GM12891 (cell line): ENCODE measurements around the gene MICB.

Experiments
- DNase-seq: peaks from one replicate; pipeline ENCODE4 v3.0.0; 2011; ENCODE audit warnings: low spot score; ENCODE audit not compliant: insufficient read length
- FAIRE-seq: peaks from 2 replicates; lab custom pipeline; 2011; peaks lifted over from hg19 to GRCh38; lab: Jason Lieb, UNC
- PAX5 ChIP-seq: IDR thresholded peaks from 2 replicates; pipeline ENCODE4 v1.6.1; 2011; ENCODE audit warnings: low read length, moderate library complexity, mild to moderate bottlenecking; ENCODE audit not compliant: insufficient read depth, severe bottlenecking
- POLR2A ChIP-seq: IDR thresholded peaks from 2 replicates; pipeline ENCODE4 v1.6.1; 2011; ENCODE audit warnings: low read depth, low read length, control low read depth
- POLR2AphosphoS5 ChIP-seq: IDR thresholded peaks from 2 replicates; pipeline ENCODE4 v1.6.1; 2011; ENCODE audit warnings: low read depth, low read length, control low read depth
- POU2F2 ChIP-seq: IDR thresholded peaks from 2 replicates; pipeline ENCODE4 v1.6.1; 2011; ENCODE audit warnings: low read depth, mild to moderate bottlenecking, control low read depth, low read length, moderate library complexity
- SPI1 ChIP-seq: IDR thresholded peaks from 2 replicates; pipeline ENCODE4 v1.6.1; 2011; ENCODE audit warnings: low read depth, low read length, control low read depth
- TAF1 ChIP-seq: IDR thresholded peaks from 2 replicates; pipeline ENCODE4 v1.6.1; 2011; ENCODE audit warnings: low read depth, low read length, control low read depth

Gene MICB

GRCh38 chr6:31534521-31535040 lies 36.6 kb downstream of the MICB start:
- DNase-seq (no peak), FAIRE-seq (no peak)
- TF ChIP-seq PAX5 = no peak
- no peak for TF ChIP-seq TAF1
- TF ChIP-seq POU2F2 = no peak
- no peak for TF ChIP-seq POLR2AphosphoS5
- no peak for TF ChIP-seq POLR2A
- TF ChIP-seq SPI1 = no peak

DNA sequence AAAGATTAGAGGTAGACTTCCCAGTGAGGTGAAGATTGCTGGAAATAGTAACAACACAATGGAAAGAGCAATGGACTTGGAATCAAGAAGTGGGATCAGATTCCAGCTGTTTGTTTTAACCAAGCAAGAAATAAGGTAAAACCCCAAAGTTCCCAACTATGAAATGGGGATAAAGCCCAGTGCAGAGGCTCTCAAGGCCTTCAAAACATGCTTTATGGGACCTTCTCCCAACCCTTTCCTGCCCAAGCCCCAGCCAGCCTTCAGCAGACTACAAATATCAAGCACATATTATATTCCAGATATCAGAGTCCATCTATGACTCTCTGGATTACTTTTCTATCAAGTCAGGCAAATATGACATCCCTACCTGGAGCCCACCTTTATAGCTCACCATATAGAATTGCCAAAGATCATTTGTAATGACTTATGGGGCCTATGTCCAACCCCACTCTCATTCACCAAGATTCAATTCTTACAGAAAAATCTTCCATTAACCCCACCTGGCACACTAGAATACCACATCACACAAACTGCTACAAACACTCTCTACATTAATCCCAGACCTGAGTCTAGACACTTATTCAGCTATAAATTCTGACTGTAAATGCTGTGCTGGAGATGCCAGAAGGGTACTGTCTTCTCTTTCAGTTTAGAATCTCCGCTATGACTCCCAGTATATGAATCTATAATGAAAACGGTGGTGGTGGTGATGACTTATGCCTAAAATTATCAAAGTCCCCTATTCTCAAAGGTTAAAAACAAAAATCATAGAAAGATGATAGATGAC lies 37.8 kb downstream of the MICB start:
- no peak for FAIRE-seq
- no peak; the same call in 1 of the 2 replicates for TF ChIP-seq POLR2A
- TF ChIP-seq POU2F2 = no peak
- no peak for TF ChIP-seq POLR2AphosphoS5
- no peak for TF ChIP-seq SPI1
- TF ChIP-seq PAX5 = no peak
- TF ChIP-seq TAF1 = no peak
- DNase-seq = no peak

DNA sequence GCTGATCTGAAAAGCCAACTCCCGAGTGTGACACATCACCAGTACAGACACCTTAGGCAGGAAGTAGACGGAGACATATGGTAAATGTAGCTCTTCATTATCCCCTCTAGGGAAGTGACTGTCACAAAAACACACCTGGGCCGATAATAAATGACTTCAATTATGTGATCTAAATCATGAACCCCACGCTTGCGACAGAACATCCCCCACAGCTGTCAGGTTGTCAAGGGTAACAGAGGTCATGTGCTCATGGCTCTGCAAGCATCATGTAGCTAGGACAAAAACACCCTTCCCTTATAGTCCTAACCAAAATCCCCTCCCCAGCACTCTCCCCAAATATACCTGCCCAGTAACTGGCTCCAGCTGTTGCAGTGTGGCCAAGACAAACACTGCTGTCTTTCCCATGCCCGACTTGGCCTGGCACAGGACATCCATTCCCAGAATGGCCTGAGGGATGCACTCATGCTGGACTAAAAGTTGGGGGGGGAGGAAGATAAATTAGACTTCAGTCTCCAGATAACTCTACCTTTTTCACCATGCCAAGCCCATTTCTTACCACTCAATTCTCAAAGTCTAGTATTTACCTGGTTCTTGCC lies 41.0 kb downstream of the MICB start:
- FAIRE-seq (no peak), DNase-seq (no peak)
- no peak for TF ChIP-seq SPI1
- TF ChIP-seq POLR2AphosphoS5 = no peak
- TF ChIP-seq TAF1 = no peak
- TF ChIP-seq POU2F2 = no peak; the same call in 1 of the 2 replicates
- no peak for TF ChIP-seq PAX5
- no peak for TF ChIP-seq POLR2A

- FAIRE-seq = no peak
- TF ChIP-seq POU2F2 (no peak), SPI1 (no peak), PAX5 (no peak), POLR2AphosphoS5 (no peak), TAF1 (no peak), POLR2A (no peak)
- no peak for DNase-seq
These were observed 42.7 kb downstream of the MICB start for GRCh38 chr6:31540640-31541039.

GRCh38 chr6:31541059-31541657 lies 43.2 kb downstream of the MICB start:
- FAIRE-seq (no peak), DNase-seq (no peak)
- TF ChIP-seq TAF1 (no peak), POU2F2 (no peak), SPI1 (no peak), PAX5 (no peak), POLR2AphosphoS5 (no peak), POLR2A (no peak)

- FAIRE-seq = peak; percentile 91
- peak; percentile 76 for DNase-seq
- TF ChIP-seq SPI1 = peak; percentile 45; the same call in 1 of the 2 replicates
- peak; percentile 97 for TF ChIP-seq POLR2AphosphoS5
- TF ChIP-seq POLR2A = peak; percentile 97
- peak; percentile 79 for TF ChIP-seq POU2F2
- peak; percentile 100 for TF ChIP-seq TAF1
- TF ChIP-seq PAX5 = no peak
These were observed 43.9 kb downstream of the MICB start, which contains the start of gene DDX39B for GRCh38 chr6:31541658-31542521. Gene DDX39B (minus strand): TSS chr6:31542003. CDS start chr6:31540532, 1,471 bp downstream.

DNA sequence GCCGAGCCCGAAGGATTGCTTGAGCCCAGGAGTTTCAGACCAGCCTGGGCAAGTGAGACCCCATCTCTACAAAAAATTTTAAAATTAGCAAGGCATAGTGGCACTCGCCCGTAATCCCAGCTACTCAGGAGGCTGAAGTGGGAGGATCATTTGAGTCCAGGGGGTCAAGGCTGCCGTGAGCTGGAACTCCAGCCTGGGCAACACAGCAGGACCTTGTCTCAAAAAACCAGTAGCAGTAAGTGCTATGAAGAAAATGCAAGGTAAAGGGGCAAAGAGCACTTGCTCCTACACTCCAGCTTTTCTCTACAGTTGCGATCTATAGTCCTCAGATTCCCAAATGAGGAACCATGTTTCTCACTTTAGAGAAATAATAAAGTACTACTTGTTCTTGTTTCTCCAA lies 45.7 kb downstream of the MICB start:
- no peak for FAIRE-seq
- TF ChIP-seq TAF1 (no peak), POLR2AphosphoS5 (no peak), SPI1 (no peak), PAX5 (no peak), POU2F2 (no peak), POLR2A (no peak)
- no peak for DNase-seq

DNA sequence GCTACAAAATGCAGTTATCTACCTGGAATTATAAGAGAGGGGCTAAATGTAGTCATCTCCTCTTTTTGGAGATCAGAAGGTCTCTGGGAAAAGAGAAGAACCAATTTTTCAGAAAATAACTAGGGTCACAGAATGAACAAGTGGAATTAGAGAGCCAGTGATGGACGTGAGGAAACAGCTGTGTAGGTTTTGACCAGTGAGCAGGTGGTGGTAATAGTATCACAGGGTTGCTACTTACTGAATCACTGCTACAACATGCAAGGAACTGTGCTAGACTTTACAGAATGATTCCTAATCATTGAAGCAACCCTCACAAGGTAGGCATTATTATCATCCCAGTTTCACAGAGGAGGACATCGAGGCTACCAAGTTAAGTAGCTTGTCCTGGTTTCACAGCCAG lies 46.7 kb downstream of the MICB start:
- TF ChIP-seq SPI1 = no peak
- no peak for TF ChIP-seq POU2F2
- TF ChIP-seq POLR2AphosphoS5 = no peak
- TF ChIP-seq PAX5 = no peak
- TF ChIP-seq TAF1 = no peak
- no peak for TF ChIP-seq POLR2A
- no peak for FAIRE-seq
- no peak for DNase-seq

DNA sequence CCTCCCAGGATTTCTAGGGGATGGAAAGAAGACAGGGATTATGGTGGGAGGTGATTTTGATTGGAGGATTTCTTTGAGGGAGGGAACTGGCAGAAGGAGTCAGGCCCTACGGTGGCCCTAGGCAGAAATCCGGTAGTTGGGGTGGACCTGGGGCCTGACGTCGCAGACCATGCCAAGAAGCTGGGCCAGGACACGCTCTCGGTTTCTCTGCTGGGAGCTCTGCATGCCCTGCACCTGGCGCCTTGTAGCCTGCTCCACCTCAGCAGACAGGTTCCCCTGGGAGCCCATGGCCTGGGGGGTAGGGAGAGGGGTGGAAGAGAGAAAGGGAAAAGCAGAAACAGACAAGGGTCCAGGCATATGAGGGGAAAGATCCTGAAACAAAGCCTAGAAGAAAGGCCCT lies 47.3 kb downstream of the MICB start:
- FAIRE-seq = no peak
- no peak for TF ChIP-seq POU2F2
- no peak for TF ChIP-seq TAF1
- TF ChIP-seq POLR2A = no peak
- no peak for TF ChIP-seq SPI1
- TF ChIP-seq PAX5 = no peak
- no peak for TF ChIP-seq POLR2AphosphoS5
- no peak for DNase-seq
